ENCODE data around the gene PIK3C2G. TPM values are rescaled to one million over a fixed set of nuclear protein-coding genes. Genes with fewer than 3 reads are reported as not detected.

Gene PIK3C2G
- total RNA-seq, 2 donors from 2014 or later = 0.09 to 0.10 TPM

GRCh38 chr12:18267427-18268099 lies 6.2 kb downstream of the PIK3C2G start:
- DNase-seq (ENCODE audit: low spot score) = no peak
- intact Hi-C loops (cut with DNase I) = no loop called here

- DNase-seq (ENCODE audit: low spot score) = no peak
- intact Hi-C loops (cut with DNase I) = no loop called here
Observed at GRCh38 chr12:18270958-18271460, 9.7 kb downstream of the PIK3C2G start.

GRCh38 chr12:18275981-18276380 lies 14.7 kb downstream of the PIK3C2G start:
- intact Hi-C loops (cut with DNase I) = no loop called here
- no peak for DNase-seq (ENCODE audit: low spot score)

GRCh38 chr12:18277196-18277595 lies 15.9 kb downstream of the PIK3C2G start:
- intact Hi-C loops (cut with DNase I) = no loop called here
- no peak for DNase-seq (ENCODE audit: low spot score)

GRCh38 chr12:18280728-18281127 lies 19.4 kb downstream of the PIK3C2G start:
- no peak for DNase-seq (ENCODE audit: low spot score)
- intact Hi-C loops (cut with DNase I) = no loop called here

GRCh38 chr12:18281941-18282340 lies 20.6 kb downstream of the PIK3C2G start:
- DNase-seq (ENCODE audit: low spot score) = no peak
- intact Hi-C loops (cut with DNase I) = no loop called here

- no peak for DNase-seq (ENCODE audit: low spot score)
- intact Hi-C loops (cut with DNase I) = no loop called here
Observed at GRCh38 chr12:18283831-18284230, 22.5 kb downstream of the PIK3C2G start.

GRCh38 chr12:18284386-18284785 lies 23.1 kb downstream of the PIK3C2G start:
- intact Hi-C loops (cut with DNase I) = no loop called here

GRCh38 chr12:18285161-18285560 lies 23.8 kb downstream of the PIK3C2G start:
- intact Hi-C loops (cut with DNase I) = no loop called here
- no peak for DNase-seq (ENCODE audit: low spot score)

More at GRCh38 chr12:18284386-18284785, 23.1 kb downstream of the PIK3C2G start:
- no peak for DNase-seq (ENCODE audit: low spot score)

- no peak for DNase-seq (ENCODE audit: low spot score)
- intact Hi-C loops (cut with DNase I) = no loop called here
Observed at GRCh38 chr12:18290386-18290785, 29.1 kb downstream of the PIK3C2G start.

GRCh38 chr12:18294889-18295288 lies 33.6 kb downstream of the PIK3C2G start:
- intact Hi-C loops (cut with DNase I) = no loop called here
- no peak for DNase-seq (ENCODE audit: low spot score)

GRCh38 chr12:18296201-18296908 lies 35.0 kb downstream of the PIK3C2G start:
- intact Hi-C loops (cut with DNase I) = no loop called here
- no peak for DNase-seq (ENCODE audit: low spot score)

- intact Hi-C loops (cut with DNase I) = no loop called here
- DNase-seq (ENCODE audit: low spot score) = no peak
Observed at GRCh38 chr12:18296909-18297280, 35.6 kb downstream of the PIK3C2G start.

GRCh38 chr12:18297902-18298301 lies 36.6 kb downstream of the PIK3C2G start:
- intact Hi-C loops (cut with DNase I) = no loop called here

GRCh38 chr12:18302809-18303430 lies 41.6 kb downstream of the PIK3C2G start:
- intact Hi-C loops (cut with DNase I) = loop anchor here in 1 of 2 donors (1.0 kb wide), 1 partner anchor 13 kb away; no protein-coding TSS in a partner anchor

More at GRCh38 chr12:18297902-18298301, 36.6 kb downstream of the PIK3C2G start:
- no peak for DNase-seq (ENCODE audit: low spot score)

GRCh38 chr12:18304609-18305008 lies 43.3 kb downstream of the PIK3C2G start:
- intact Hi-C loops (cut with DNase I) = no loop called here
- no peak for DNase-seq (ENCODE audit: low spot score)

More at GRCh38 chr12:18302809-18303430, 41.6 kb downstream of the PIK3C2G start:
- no peak for DNase-seq (ENCODE audit: low spot score)

- intact Hi-C loops (cut with DNase I) = no loop called here
- DNase-seq (ENCODE audit: low spot score) = no peak
Observed at GRCh38 chr12:18306311-18306710, 45.0 kb downstream of the PIK3C2G start.

GRCh38 chr12:18313306-18313705 lies 52.0 kb downstream of the PIK3C2G start:
- intact Hi-C loops (cut with DNase I) = no loop called here
- DNase-seq (ENCODE audit: low spot score) = no peak

GRCh38 chr12:18320036-18320617 lies 58.8 kb downstream of the PIK3C2G start:
- no peak for DNase-seq (ENCODE audit: low spot score)
- intact Hi-C loops (cut with DNase I) = no loop called here

- DNase-seq (ENCODE audit: low spot score) = no peak
- intact Hi-C loops (cut with DNase I) = no loop called here
Observed at GRCh38 chr12:18320976-18321375, 59.7 kb downstream of the PIK3C2G start.
